GM21825 (cell line): ENCODE data around the gene NPHS1.
"Not testable (repeated sequence)": the region's sequence is repeated elsewhere in the genome, so short reads cannot be mapped to it uniquely, and the experiment has no call there.

Source experiments
- ATAC-seq: cut with Tn5 transposase; IDR thresholded peaks from one replicate; pipeline ENCODE4 v1.9.1; 2021; ENCODE audit warnings: mild to moderate bottlenecking, moderate library complexity; ENCODE audit not compliant: unreplicated experiment

The NPHS1 gene

GRCh38 chr19:35848919-35849505 lies 3.3 kb downstream of the NPHS1 start:
- no peak for ATAC-seq

DNA sequence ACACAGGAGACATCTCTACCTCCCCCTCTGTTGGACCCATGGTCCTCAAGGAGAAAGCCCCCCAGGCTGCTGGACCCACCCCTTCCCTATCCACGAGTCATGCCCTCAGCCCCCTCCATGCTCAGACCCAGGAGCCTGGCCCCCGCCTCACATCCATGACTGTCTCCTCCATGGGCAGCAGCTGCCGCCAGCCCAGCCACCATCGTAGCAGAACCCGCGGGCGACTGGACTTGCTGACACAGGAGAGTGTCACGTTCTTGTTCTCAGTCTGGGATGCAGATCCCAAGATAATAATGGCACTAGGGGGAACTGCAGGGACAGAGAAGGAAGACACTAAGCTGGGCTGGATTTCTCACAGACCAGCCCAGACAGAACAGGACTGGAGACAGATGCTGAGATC lies 3.8 kb downstream of the NPHS1 start:
- ATAC-seq: no peak

GRCh38 chr19:35847911-35848310 lies 4.4 kb downstream of the NPHS1 start:
- no peak for ATAC-seq

- no peak for ATAC-seq
Measured at GRCh38 chr19:35846038-35846668, 6.2 kb downstream of the NPHS1 start.

DNA sequence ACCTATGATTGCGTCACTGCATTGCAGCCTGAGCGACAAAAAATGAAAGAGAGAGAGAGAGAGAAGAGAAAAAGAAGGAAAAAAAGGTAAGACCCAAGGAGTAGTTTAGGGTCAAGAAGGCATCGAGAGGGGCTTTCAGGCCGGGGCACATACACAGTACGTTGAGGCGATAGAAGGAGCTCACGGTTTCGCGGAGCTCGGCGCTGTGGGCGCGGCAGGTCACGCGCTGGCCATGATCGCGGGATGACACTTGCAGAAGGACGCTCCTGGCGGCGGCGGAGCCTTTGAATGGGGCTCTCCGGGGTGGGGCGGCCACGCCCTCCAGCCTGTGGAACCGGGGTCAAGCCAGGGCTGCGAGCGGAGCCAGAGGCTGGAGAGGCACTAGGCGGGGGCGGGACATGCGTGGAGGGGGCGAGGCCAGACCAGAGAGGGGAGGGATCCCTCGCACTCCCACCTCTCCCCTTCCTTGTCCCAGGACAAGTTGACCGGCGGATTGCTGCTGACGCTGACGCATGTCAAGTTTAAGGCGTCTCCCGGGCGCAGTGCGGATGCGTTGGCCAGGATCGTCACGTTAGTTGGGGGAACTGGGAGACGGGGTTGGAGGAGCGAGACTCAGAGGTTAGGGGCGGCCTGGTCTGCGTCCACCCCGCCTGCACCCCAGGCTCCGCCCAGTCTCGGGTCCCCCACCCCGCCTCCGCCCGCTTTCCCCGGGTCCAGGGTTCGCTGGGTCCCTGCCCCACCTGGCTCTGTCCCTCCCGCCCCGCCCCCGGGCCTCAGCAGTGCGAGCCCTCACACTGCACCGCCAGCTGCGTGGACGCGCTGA lies 6.9 kb downstream of the NPHS1 start:
- ATAC-seq: no peak

GRCh38 chr19:35844482-35845214 lies 7.7 kb downstream of the NPHS1 start:
- no peak for ATAC-seq

DNA sequence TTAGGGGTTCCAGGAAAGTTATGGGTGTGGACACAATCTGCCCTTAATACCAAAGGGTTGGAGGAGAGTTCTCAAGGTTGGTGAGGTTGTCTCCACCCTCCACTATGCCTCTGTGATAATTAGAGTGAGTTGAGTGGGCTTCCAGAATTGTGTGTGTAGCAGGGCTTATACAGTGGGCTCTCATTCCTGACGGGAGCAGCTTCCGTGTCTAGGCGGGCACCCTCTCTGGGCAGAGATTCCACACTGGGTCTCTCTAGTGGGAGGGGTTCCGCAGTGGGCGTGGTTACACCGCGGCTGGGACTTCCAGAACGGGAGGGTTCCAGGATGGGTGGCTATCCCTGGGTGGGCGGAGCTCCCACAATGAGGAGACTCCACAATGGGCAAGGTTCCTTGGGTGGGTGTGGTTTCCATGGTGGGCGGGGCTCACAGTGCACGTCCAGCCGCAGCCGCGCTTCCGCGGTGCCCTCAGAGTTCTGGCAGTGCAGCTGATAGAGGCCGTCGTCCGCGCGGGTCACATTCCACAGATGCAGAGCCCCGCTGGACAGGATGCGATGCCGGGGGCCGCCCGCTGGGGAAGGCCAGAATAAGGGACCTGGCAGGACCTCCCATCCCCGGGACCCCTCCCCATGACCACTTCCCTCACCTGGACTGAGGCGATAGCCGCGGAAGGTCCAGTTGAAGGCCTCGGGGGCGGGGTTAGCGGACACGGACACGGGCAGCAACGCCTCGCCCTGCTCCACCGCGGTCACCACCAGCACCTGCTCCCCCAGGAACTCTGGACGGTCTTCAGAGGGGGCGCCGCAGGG lies 8.4 kb downstream of the NPHS1 start:
- ATAC-seq: no peak

GRCh38 chr19:35842666-35843272 lies 9.5 kb downstream of the NPHS1 start:
- no peak for ATAC-seq

- no peak for ATAC-seq
Measured at GRCh38 chr19:35841961-35842595, 10.2 kb downstream of the NPHS1 start.

GRCh38 chr19:35836096-35836495 lies 16.2 kb downstream of the NPHS1 start:
- not testable (repeated sequence) for ATAC-seq

DNA sequence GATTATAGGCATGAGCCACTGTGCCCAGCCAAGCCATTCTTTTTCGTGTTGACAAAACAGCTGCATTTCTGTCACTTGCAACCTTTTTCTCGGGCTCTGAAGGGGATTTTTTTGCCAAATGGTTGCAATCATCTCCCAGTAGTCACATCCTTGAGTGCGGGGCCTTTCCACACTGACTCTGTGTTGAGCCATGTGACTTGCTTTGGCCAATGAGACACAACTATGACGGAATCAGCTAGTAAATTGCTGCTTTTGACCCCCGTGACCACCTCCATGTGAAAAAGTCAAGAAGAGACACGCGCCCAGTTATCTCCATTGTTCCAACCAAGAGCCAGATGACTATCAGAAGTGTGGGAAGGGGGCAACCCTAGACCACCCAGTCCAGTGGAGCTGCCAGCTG lies 18.3 kb downstream of the NPHS1 start:
- no peak for ATAC-seq

DNA sequence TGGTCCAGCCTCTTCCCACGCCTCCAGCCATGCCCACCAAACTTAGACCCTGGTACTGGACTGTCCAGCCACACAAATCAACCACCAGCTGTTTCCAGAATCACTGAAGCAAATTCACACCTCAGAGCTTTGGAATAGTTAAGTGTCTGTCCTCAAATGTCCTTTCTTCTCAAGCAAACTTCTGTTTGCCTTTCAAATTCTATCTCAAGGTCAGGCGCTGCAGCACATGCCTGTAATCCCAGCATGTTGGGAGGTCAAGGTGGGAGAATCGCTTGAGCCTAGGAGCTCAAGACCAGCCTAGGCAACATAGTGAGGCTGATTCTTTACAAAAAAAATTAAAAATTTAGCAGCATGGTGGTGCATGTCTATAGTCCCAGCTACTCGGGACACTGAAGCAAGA lies 20.2 kb downstream of the NPHS1 start:
- no peak for ATAC-seq

GRCh38 chr19:35830986-35831385 lies 21.3 kb downstream of the NPHS1 start:
- no peak for ATAC-seq

GRCh38 chr19:35828692-35829301 lies 23.5 kb downstream of the NPHS1 start:
- ATAC-seq: no peak

GRCh38 chr19:35824150-35824549 lies 28.2 kb downstream of the NPHS1 start:
- no peak for ATAC-seq

GRCh38 chr19:35822579-35822978 lies 29.7 kb downstream of the NPHS1 start:
- no peak for ATAC-seq

- ATAC-seq: no peak
Measured at GRCh38 chr19:35818445-35818844, 33.9 kb downstream of the NPHS1 start.

DNA sequence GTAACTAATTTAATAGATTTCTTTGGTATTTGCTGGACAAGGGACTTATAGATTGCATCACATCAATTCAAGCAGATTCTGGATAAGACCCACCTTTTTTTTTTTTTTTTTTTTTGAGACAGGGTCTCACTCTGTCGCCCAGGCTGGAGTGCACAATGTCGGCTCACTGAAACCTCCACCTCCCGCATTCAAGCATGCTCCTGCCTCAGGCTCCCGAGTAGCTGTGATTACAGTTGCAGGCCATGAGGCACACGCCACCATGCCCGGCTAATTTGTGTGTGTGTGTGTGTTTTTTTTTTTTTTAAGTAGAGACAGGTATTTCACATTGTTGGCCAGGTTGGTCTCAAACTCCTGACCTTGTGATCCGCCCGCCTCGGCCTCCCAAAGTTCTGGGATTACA lies 35.5 kb downstream of the NPHS1 start:
- no peak for ATAC-seq

GRCh38 chr19:35816262-35816661 lies 36.0 kb downstream of the NPHS1 start:
- ATAC-seq: no peak
